ENCODE measurements around the gene SEZ6L. TPM values are rescaled to one million over a fixed set of nuclear protein-coding genes. Genes with fewer than 3 reads are reported as not detected.
A peak's percentile ranks its signal among the peaks of the same experiment; 100 is the strongest.

The SEZ6L gene
- total RNA-seq, 1 donor from 2014 or later, result 0.05 TPM

DNA sequence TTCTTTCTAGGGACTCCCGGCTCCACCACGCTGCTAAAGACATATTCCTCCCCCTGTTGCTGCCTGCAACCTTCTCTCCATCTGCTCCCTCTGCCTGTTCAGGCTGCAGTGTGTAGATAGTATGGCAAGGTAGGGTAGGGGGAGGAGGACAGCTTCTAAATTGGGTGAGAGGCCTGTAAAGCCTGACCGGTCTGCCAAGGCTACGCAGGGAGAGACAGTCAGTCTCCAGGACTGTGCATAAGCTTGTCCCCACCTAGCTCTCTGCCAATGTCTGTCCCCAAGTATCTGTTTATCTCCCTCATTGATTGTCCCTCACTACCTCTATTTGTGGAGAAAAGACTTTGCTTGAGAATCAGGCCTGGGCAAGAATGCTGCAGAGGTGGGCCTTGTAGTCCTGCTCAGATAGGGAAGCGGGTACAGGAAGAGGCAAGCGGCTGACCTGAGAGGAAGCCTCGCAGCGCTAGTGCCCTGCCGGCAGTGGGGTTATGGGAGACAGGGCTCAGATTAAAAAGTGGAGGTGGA lies 871 bp upstream of the SEZ6L start:
- H3K27ac Mint-ChIP-seq (ENCODE audit: unreplicated experiment), result no peak overlapping the region
- DNase-seq (ENCODE audit: low spot score), result no peak
- peak overlapping the region; percentile 57 for H3K4me3 Mint-ChIP-seq (ENCODE audit: unreplicated experiment)
- no peaks in the 10 kb centered on the region for H3K9me3 Mint-ChIP-seq (ENCODE audit: low read depth)
- H3K36me3 Mint-ChIP-seq (ENCODE audit: low read depth), result no peaks in the 10 kb centered on the region
- H3K27me3 Mint-ChIP-seq (ENCODE audit: low read depth), result peaks cover 55% of the 10 kb centered on the region
- peaks cover 6% of the 10 kb centered on the region for H3K4me1 Mint-ChIP-seq (ENCODE audit: low read depth)
- TF ChIP-seq, protein P1, sequence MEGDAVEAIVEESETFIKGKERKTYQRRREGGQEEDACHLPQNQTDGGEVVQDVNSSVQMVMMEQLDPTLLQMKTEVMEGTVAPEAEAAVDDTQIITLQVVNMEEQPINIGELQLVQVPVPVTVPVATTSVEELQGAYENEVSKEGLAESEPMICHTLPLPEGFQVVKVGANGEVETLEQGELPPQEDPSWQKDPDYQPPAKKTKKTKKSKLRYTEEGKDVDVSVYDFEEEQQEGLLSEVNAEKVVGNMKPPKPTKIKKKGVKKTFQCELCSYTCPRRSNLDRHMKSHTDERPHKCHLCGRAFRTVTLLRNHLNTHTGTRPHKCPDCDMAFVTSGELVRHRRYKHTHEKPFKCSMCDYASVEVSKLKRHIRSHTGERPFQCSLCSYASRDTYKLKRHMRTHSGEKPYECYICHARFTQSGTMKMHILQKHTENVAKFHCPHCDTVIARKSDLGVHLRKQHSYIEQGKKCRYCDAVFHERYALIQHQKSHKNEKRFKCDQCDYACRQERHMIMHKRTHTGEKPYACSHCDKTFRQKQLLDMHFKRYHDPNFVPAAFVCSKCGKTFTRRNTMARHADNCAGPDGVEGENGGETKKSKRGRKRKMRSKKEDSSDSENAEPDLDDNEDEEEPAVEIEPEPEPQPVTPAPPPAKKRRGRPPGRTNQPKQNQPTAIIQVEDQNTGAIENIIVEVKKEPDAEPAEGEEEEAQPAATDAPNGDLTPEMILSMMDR (IDR thresholded peaks at IDR 0.05), result no peak

DNA sequence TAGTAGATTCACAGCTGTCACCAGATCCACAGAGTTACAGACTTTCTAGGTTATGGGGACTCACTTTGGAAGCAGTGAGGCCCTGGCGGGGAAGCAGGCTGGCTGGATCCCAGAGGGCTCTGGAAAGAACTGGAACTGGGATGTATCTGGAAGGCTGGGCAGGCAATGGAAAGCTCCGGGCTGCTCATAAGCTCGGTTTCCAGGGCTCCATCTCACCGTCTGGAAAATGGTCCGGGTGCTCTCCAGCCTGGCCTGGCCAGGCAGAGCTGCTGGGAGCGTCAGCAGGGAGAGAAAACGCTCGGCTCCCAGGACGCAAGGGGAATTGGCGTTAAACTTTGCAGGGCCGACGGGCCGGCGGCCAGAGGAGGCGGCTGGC lies 335 bp upstream of the SEZ6L start:
- TF ChIP-seq, protein P1 (IDR thresholded peaks at IDR 0.05), result no peak
- no peak for DNase-seq (ENCODE audit: low spot score)
- Mint-ChIP-seq H3K4me3 (ENCODE audit: unreplicated experiment) (peak overlapping the region; percentile 57), H3K27me3 (ENCODE audit: low read depth) (peaks cover 57% of the 10 kb centered on the region), H3K4me1 (ENCODE audit: low read depth) (peaks cover 6% of the 10 kb centered on the region), H3K9me3 (ENCODE audit: low read depth) (no peaks in the 10 kb centered on the region), H3K36me3 (ENCODE audit: low read depth) (no peaks in the 10 kb centered on the region), H3K27ac (ENCODE audit: unreplicated experiment) (no peak overlapping the region)

- peaks cover 60% of the 10 kb centered on the region for H3K27me3 Mint-ChIP-seq (ENCODE audit: low read depth)
These were observed 840 bp downstream of the SEZ6L start for GRCh38 chr22:26170112-26170492.

GRCh38 chr22:26170795-26171580 lies 1.7 kb downstream of the SEZ6L start:
- TF ChIP-seq, protein P1 (IDR thresholded peaks at IDR 0.05), result no peak
- H3K9me3 Mint-ChIP-seq (ENCODE audit: low read depth), result no peaks in the 10 kb centered on the region

More at GRCh38 chr22:26170112-26170492, 840 bp downstream of the SEZ6L start:
- no peaks in the 10 kb centered on the region for H3K9me3 Mint-ChIP-seq (ENCODE audit: low read depth)
- no peak for DNase-seq (ENCODE audit: low spot score)
- no peaks in the 10 kb centered on the region for H3K36me3 Mint-ChIP-seq (ENCODE audit: low read depth)
- H3K4me3 Mint-ChIP-seq (ENCODE audit: unreplicated experiment), result peak overlapping the region; percentile 36
- H3K4me1 Mint-ChIP-seq (ENCODE audit: low read depth), result peaks cover 6% of the 10 kb centered on the region
- TF ChIP-seq, protein P1 (IDR thresholded peaks at IDR 0.05), result no peak
- no peak overlapping the region for H3K27ac Mint-ChIP-seq (ENCODE audit: unreplicated experiment)

GRCh38 chr22:26172389-26172990 lies 3.2 kb downstream of the SEZ6L start:
- peaks cover 6% of the 10 kb centered on the region for H3K4me1 Mint-ChIP-seq (ENCODE audit: low read depth)
- no peak for DNase-seq (ENCODE audit: low spot score)
- H3K27ac Mint-ChIP-seq (ENCODE audit: unreplicated experiment), result no peak overlapping the region
- H3K4me3 Mint-ChIP-seq (ENCODE audit: unreplicated experiment), result no peak overlapping the region
- H3K27me3 Mint-ChIP-seq (ENCODE audit: low read depth), result peaks cover 54% of the 10 kb centered on the region
- H3K9me3 Mint-ChIP-seq (ENCODE audit: low read depth), result no peaks in the 10 kb centered on the region
- no peaks in the 10 kb centered on the region for H3K36me3 Mint-ChIP-seq (ENCODE audit: low read depth)
- TF ChIP-seq, protein P1 (IDR thresholded peaks at IDR 0.05), result peak; percentile 78

More at GRCh38 chr22:26170795-26171580, 1.7 kb downstream of the SEZ6L start:
- H3K27ac Mint-ChIP-seq (ENCODE audit: unreplicated experiment), result no peak overlapping the region
- no peak for DNase-seq (ENCODE audit: low spot score)
- H3K4me1 Mint-ChIP-seq (ENCODE audit: low read depth), result peaks cover 6% of the 10 kb centered on the region
- H3K27me3 Mint-ChIP-seq (ENCODE audit: low read depth), result peaks cover 56% of the 10 kb centered on the region
- H3K4me3 Mint-ChIP-seq (ENCODE audit: unreplicated experiment), result no peak overlapping the region
- H3K36me3 Mint-ChIP-seq (ENCODE audit: low read depth), result no peaks in the 10 kb centered on the region
